HG03354 (cell line): ENCODE results near the gene ELOVL5.
"Not testable (repeated sequence)": the region's sequence is repeated elsewhere in the genome, so short reads cannot be mapped to it uniquely, and the experiment has no call there.

ENCODE experiments used
- ATAC-seq: cut with Tn5 transposase; IDR thresholded peaks from one replicate; pipeline ENCODE4 v1.9.1; 2021; ENCODE audit warnings: mild to moderate bottlenecking; ENCODE audit not compliant: unreplicated experiment, poor library complexity, severe bottlenecking

The ELOVL5 gene

GRCh38 chr6:53360093-53360912 lies 11.6 kb upstream of the ELOVL5 start:
- ATAC-seq = no peak

GRCh38 chr6:53359843-53360092 lies 11.0 kb upstream of the ELOVL5 start:
- ATAC-seq = no peak

GRCh38 chr6:53359095-53359842 lies 10.5 kb upstream of the ELOVL5 start:
- peak; percentile 92 for ATAC-seq

GRCh38 chr6:53358440-53359094 lies 9.8 kb upstream of the ELOVL5 start:
- peak; percentile 16 for ATAC-seq

- ATAC-seq = no peak
Observed at GRCh38 chr6:53357576-53358360, 9.0 kb upstream of the ELOVL5 start.

- no peak for ATAC-seq
Observed at GRCh38 chr6:53353624-53354023, 4.9 kb upstream of the ELOVL5 start.

GRCh38 chr6:53352360-53352759 lies 3.6 kb upstream of the ELOVL5 start:
- ATAC-seq = no peak

GRCh38 chr6:53349209-53349693 lies 501 bp upstream of the ELOVL5 start:
- ATAC-seq = no peak

- ATAC-seq = no peak
Observed at GRCh38 chr6:53347921-53348370, 804 bp downstream of the ELOVL5 start.

- ATAC-seq = peak; percentile 27
Observed at GRCh38 chr6:53347250-53347920, 1.4 kb downstream of the ELOVL5 start.

GRCh38 chr6:53346049-53346448 lies 2.7 kb downstream of the ELOVL5 start:
- ATAC-seq = not testable (repeated sequence)

GRCh38 chr6:53344969-53345368 lies 3.8 kb downstream of the ELOVL5 start:
- no peak for ATAC-seq

GRCh38 chr6:53343092-53343491 lies 5.7 kb downstream of the ELOVL5 start:
- ATAC-seq = no peak

- ATAC-seq = no peak
Observed at GRCh38 chr6:53342217-53342616, 6.5 kb downstream of the ELOVL5 start.

- no peak for ATAC-seq
Observed at GRCh38 chr6:53340536-53340935, 8.2 kb downstream of the ELOVL5 start.

- no peak for ATAC-seq
Observed at GRCh38 chr6:53339424-53339823, 9.3 kb downstream of the ELOVL5 start.

- ATAC-seq = no peak
Observed at GRCh38 chr6:53338304-53338703, 10.4 kb downstream of the ELOVL5 start.

GRCh38 chr6:53336070-53336469 lies 12.7 kb downstream of the ELOVL5 start:
- no peak for ATAC-seq

GRCh38 chr6:53335224-53335994 lies 13.3 kb downstream of the ELOVL5 start:
- peak; percentile 88 for ATAC-seq
